Measurements from ENCODE around the gene MBD6.
"Not testable (repeated sequence)": the region's sequence is repeated elsewhere in the genome, so short reads cannot be mapped to it uniquely, and the experiment has no call there.

MBD6 gene

GRCh38 chr12:57489157-57489641 is 33.4 kb upstream of the MBD6 start:
- no peak for DNase-seq

- no peak for DNase-seq
These were observed 32.5 kb upstream of the MBD6 start for GRCh38 chr12:57490126-57490525.

- no peak for DNase-seq
These were observed 31.0 kb upstream of the MBD6 start for GRCh38 chr12:57491393-57492280.

- DNase-seq, result not testable (repeated sequence)
These were observed 27.4 kb upstream of the MBD6 start for GRCh38 chr12:57495051-57495701.

GRCh38 chr12:57496822-57497221 is 25.8 kb upstream of the MBD6 start:
- DNase-seq, result no peak

- DNase-seq, result no peak
These were observed 25.1 kb upstream of the MBD6 start for GRCh38 chr12:57497223-57498131.

GRCh38 chr12:57498132-57498502 is 24.5 kb upstream of the MBD6 start:
- DNase-seq, result no peak

GRCh38 chr12:57498571-57498970 is 24.1 kb upstream of the MBD6 start:
- DNase-seq, result no peak

GRCh38 chr12:57500213-57500612 is 22.4 kb upstream of the MBD6 start:
- DNase-seq, result no peak

- not testable (repeated sequence) for DNase-seq
These were observed 20.2 kb upstream of the MBD6 start for GRCh38 chr12:57502311-57502969.

GRCh38 chr12:57506541-57506940 is 16.1 kb upstream of the MBD6 start:
- not testable (repeated sequence) for DNase-seq

GRCh38 chr12:57507796-57508195 is 14.8 kb upstream of the MBD6 start:
- DNase-seq, result not testable (repeated sequence)

- DNase-seq, result no peak
These were observed 11.5 kb upstream of the MBD6 start for GRCh38 chr12:57511161-57511560.

- DNase-seq, result no peak
These were observed 10.9 kb upstream of the MBD6 start for GRCh38 chr12:57511588-57512325.

GRCh38 chr12:57512665-57513064 is 10.0 kb upstream of the MBD6 start:
- no peak for DNase-seq

- DNase-seq, result no peak
These were observed 9.4 kb upstream of the MBD6 start for GRCh38 chr12:57513266-57513665.

GRCh38 chr12:57513677-57514076 is 8.9 kb upstream of the MBD6 start:
- DNase-seq, result not testable (repeated sequence)

GRCh38 chr12:57514246-57514645 is 8.4 kb upstream of the MBD6 start:
- not testable (repeated sequence) for DNase-seq

GRCh38 chr12:57514720-57515407 is 7.8 kb upstream of the MBD6 start:
- DNase-seq, result no peak

- DNase-seq, result no peak
These were observed 7.2 kb upstream of the MBD6 start for GRCh38 chr12:57515408-57515933.
